ENCODE data around the gene ACO2. TPM values are rescaled to one million over a fixed set of nuclear protein-coding genes. Genes with fewer than 3 reads are reported as not detected.
"Not testable (repeated sequence)": the region's sequence is repeated elsewhere in the genome, so short reads cannot be mapped to it uniquely, and the experiment has no call there.

ACO2 gene
- total RNA-seq, 2 donors from 2014 or later: 100 to 177 TPM

DNA sequence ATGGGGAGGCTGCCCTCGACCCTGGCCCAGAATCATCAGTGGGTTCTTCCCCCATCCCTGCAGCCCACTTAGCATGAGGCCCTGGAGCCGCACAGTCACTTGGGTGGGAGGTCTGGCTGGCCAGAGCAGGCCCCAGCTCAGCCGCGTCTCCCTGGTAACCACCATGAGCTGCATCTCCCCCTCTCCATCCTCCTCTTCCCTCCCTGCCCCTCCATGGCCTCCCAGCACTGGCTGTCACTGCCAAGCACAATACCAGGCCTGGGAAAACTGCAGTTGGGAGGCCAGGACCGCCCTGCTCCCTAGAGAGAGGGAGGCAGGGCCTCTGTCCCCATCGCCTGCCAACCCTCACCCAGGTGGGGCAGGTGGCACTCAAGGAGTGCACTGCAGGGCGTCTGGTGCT is 99.9 kb downstream of the ACO2 start:
- WGBS: 59% methylated on average over 7 of the region's 7 CpGs
- Histone ChIP-seq H3K9me3 (no peaks in the 10 kb centered on the region), H3K36me3 (no peaks in the 10 kb centered on the region), H3K4me3 (no peak overlapping the region), H3K4me1 (replicated peaks) (no peaks in the 10 kb centered on the region), H3K27me3 (replicated peaks; ENCODE audit: insufficient read depth) (no peaks in the 10 kb centered on the region), H3K27ac (no peak overlapping the region)
- TF ChIP-seq POLR2AphosphoS5 (IDR thresholded peaks at IDR 0.05) (no peak), POLR2A (IDR thresholded peaks at IDR 0.05) (no peak), CTCF (IDR thresholded peaks at IDR 0.05) (no peak)
- no peak for DNase-seq (ENCODE audit: low spot score)
- intact Hi-C loops (cut with DNase I): no loop called here

DNA sequence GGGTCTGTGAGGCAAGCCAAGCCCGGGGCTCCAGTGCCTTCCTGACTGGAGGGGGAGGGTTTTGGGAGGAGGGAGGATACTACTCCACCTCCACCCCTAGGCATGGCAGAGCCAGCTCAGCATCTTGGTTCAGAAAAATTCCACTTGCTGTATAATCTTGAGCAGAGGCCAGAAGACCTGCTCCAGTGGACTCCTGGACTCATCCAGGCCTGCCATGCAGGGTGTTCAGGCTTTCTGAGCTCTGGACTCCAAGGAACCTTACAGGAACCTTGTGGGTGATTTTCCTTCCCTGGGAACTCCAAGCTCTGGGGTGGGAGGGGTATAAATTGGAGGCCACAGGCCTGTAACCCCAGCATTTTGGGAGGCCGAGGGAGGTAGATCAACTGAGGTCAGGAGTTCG is 101.3 kb downstream of the ACO2 start:
- H3K9me3 ChIP-seq: no peaks in the 10 kb centered on the region
- no peak overlapping the region for H3K4me3 ChIP-seq
- intact Hi-C loops (cut with DNase I): no loop called here
- H3K27ac ChIP-seq: no peak overlapping the region
- H3K36me3 ChIP-seq: no peaks in the 10 kb centered on the region
- no peaks in the 10 kb centered on the region for H3K4me1 ChIP-seq (replicated peaks)
- 74% methylated on average over 3 of the region's 3 CpGs for WGBS
- TF ChIP-seq CTCF (IDR thresholded peaks at IDR 0.05) (no peak), POLR2A (IDR thresholded peaks at IDR 0.05) (no peak), POLR2AphosphoS5 (IDR thresholded peaks at IDR 0.05) (no peak)
- no peaks in the 10 kb centered on the region for H3K27me3 ChIP-seq (replicated peaks; ENCODE audit: insufficient read depth)
- DNase-seq (ENCODE audit: low spot score): no peak

DNA sequence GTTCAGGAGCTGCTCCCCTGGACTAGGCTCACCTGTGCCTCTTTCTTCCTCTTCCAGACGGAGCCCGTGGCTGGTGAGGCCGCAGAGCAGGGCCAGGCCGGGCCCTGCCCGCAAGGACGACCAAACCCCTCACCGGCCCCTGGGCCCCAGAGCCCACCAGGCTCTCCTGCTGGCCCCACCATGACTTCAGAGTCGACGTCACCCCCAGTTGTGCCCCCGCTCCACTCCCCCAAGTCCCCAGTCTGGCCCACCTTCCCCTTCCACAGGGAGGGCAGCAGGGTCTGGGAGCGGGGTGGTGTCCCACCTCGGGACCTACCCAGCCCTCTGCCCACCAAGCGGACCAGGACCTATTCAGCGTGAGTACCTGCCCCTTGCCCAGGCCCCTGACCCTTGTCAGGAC is 102.9 kb downstream of the ACO2 start:
- WGBS: 98% methylated on average over 14 of the region's 14 CpGs
- no peaks in the 10 kb centered on the region for H3K36me3 ChIP-seq
- no peak for DNase-seq (ENCODE audit: low spot score)
- H3K9me3 ChIP-seq: no peaks in the 10 kb centered on the region
- intact Hi-C loops (cut with DNase I): no loop called here
- H3K27ac ChIP-seq: no peak overlapping the region
- no peak for TF ChIP-seq POLR2A (IDR thresholded peaks at IDR 0.05)
- no peaks in the 10 kb centered on the region for H3K4me1 ChIP-seq (replicated peaks)
- H3K27me3 ChIP-seq (replicated peaks; ENCODE audit: insufficient read depth): no peaks in the 10 kb centered on the region
- no peak overlapping the region for H3K4me3 ChIP-seq

DNA sequence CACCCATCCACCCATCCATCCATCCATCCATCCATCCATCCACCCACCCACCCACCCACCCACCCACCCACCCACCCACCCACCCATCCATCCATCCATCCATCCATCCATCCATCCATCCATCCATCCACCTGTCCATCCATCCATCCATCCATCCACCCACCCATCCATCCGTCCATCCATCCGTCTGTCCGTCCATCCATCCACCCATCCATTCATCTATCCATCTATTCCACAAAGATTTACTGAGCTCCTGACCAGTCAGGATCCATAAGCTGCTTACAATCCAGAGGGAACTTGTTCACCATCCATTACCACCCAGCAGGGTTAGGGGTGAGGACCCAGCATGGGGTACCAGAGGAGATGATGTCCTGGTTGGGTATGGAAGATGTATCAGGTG is 103.4 kb downstream of the ACO2 start:
- DNase-seq (ENCODE audit: low spot score); H3K4me1 ChIP-seq (replicated peaks); H3K36me3 ChIP-seq; H3K27me3 ChIP-seq (replicated peaks; ENCODE audit: insufficient read depth); intact Hi-C loops (cut with DNase I); H3K9me3 ChIP-seq; H3K4me3 ChIP-seq; H3K27ac ChIP-seq: not testable (repeated sequence)
- WGBS: 94% methylated on average over 3 of the region's 3 CpGs

- Histone ChIP-seq H3K27me3 (replicated peaks; ENCODE audit: insufficient read depth) (no peaks in the 10 kb centered on the region), H3K27ac (no peak overlapping the region), H3K9me3 (no peaks in the 10 kb centered on the region), H3K36me3 (peaks cover 0 to 4% of the 10 kb centered on the region in 2 donors), H3K4me3 (no peak overlapping the region), H3K4me1 (replicated peaks) (no peaks in the 10 kb centered on the region)
- WGBS: 80% methylated on average over 11 of the region's 11 CpGs
- intact Hi-C loops (cut with DNase I): no loop called here
- no peak for DNase-seq (ENCODE audit: low spot score)
- TF ChIP-seq CTCF (IDR thresholded peaks at IDR 0.05) (no peak), POLR2AphosphoS5 (IDR thresholded peaks at IDR 0.05) (no peak), POLR2A (IDR thresholded peaks at IDR 0.05) (no peak)
Observed at GRCh38 chr22:41573677-41574076, 104.8 kb downstream of the ACO2 start.

DNA sequence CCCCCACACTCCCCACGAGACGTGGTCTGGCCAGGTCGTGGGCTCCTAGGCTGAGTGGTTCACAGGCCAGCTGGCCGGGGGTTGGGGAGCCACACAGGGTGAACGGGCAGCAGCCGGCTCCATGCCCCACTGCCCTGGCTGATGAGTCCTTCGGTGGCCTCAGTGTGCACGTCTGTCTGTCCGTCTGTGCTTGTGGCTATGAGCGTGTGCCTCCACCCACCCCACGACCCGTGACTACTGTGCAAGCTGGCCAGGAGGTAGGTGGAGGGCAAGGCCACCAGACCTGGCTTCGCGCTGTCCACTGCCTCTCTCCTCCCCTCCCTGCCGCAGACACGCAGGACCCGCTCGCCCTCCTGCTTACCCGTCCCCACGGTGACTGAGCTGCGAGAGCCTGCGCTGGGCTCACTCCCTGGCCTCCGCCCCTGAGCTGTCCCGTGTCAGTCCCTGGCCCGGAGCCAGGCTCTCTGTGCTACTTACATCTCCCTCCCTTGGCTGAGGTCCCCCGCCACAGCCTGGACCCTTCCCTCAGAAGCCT is 106.0 kb downstream of the ACO2 start:
- Histone ChIP-seq H3K4me1 (replicated peaks) (no peaks in the 10 kb centered on the region), H3K36me3 (peaks cover 4% of the 10 kb centered on the region in 2 donors), H3K4me3 (no peak overlapping the region), H3K9me3 (no peaks in the 10 kb centered on the region), H3K27ac (no peak overlapping the region), H3K27me3 (replicated peaks; ENCODE audit: insufficient read depth) (no peaks in the 10 kb centered on the region)
- no peak for TF ChIP-seq CTCF (IDR thresholded peaks at IDR 0.05)
- no peak for TF ChIP-seq POLR2AphosphoS5 (IDR thresholded peaks at IDR 0.05)
- no peak for TF ChIP-seq POLR2A (IDR thresholded peaks at IDR 0.05)
- intact Hi-C loops (cut with DNase I): no loop called here
- DNase-seq (ENCODE audit: low spot score): no peak
- WGBS: 64% methylated on average over 26 of the region's 26 CpGs

Data from prostate gland (tissue), 2 donors.